ENCODE data around the gene ATP5PD. TPM values are rescaled to one million over a fixed set of nuclear protein-coding genes. Genes with fewer than 3 reads are reported as not detected.
A peak's percentile ranks its signal among the peaks of the same experiment; 100 is the strongest.

The ATP5PD gene
- total and polyA plus RNA-seq, 2 of the 13 experiments (the other 11 are each of a cell fraction or from before 2014, with no cell fraction given) = 158 to 428 TPM

GRCh38 chr17:75087558-75088453 is 41.0 kb upstream of the ATP5PD start, which contains the start of gene SLC16A5 (continued):
- no peak for TF ChIP-seq GPBP1L1 (CRISPR knock-in tag; IDR thresholded peaks at IDR 0.05)
- TF ChIP-seq SMAD9 (CRISPR knock-in tag; IDR thresholded peaks at IDR 0.05) = no peak
- TF ChIP-seq HOMEZ (CRISPR knock-in tag; IDR thresholded peaks at IDR 0.05; ENCODE audit: low read depth) = no peak
- no peak for TF ChIP-seq MATR3 (CRISPR knock-in tag; IDR thresholded peaks at IDR 0.05)
- no peak for TF ChIP-seq E2F2 (CRISPR knock-in tag; IDR thresholded peaks at IDR 0.05; ENCODE audit: borderline replicate concordance)
- TF ChIP-seq HDAC2 (CRISPR knock-in tag; IDR thresholded peaks at IDR 0.05) = peak; percentile 66
- TF ChIP-seq MXI1 (IDR thresholded peaks at IDR 0.05; ENCODE audit: borderline replicate concordance, low read depth, low read length) = peak; percentile 32; the same call in 1 of the 3 replicates
- no peak for TF ChIP-seq NR2F1 (CRISPR knock-in tag; IDR thresholded peaks at IDR 0.05)
- TF ChIP-seq MYC (CRISPR knock-in tag; IDR thresholded peaks at IDR 0.05; ENCODE audit: borderline replicate concordance) = peak; percentile 25; the same call in 1 of the 2 replicates
- no peak for TF ChIP-seq TCF7L2 (IDR thresholded peaks at IDR 0.05; ENCODE audit: low read depth, low read length)
- TF ChIP-seq IKZF1 (IDR thresholded peaks at IDR 0.05) = no peak
- no peak for TF ChIP-seq SKIL (CRISPR knock-in tag; IDR thresholded peaks at IDR 0.05; ENCODE audit: borderline replicate concordance)
- no peak for TF ChIP-seq RBAK (CRISPR knock-in tag; IDR thresholded peaks at IDR 0.05)
- TF ChIP-seq ZBTB7B (CRISPR knock-in tag; IDR thresholded peaks at IDR 0.05) = no peak
- no peak for TF ChIP-seq ZNF558 (CRISPR knock-in tag; IDR thresholded peaks at IDR 0.05; ENCODE audit: borderline replicate concordance)
- no peak for TF ChIP-seq USF2 (IDR thresholded peaks at IDR 0.05; ENCODE audit: low read depth, low read length)
- no peak for TF ChIP-seq USF2 (CRISPR knock-in tag; IDR thresholded peaks at IDR 0.05; ENCODE audit: borderline replicate concordance)
- no peak for TF ChIP-seq ZSCAN30 (CRISPR knock-in tag; IDR thresholded peaks at IDR 0.05)
- TF ChIP-seq TRIM22 (IDR thresholded peaks at IDR 0.05) = no peak
- no peak for TF ChIP-seq NFKB2 (CRISPR knock-in tag; IDR thresholded peaks at IDR 0.05; ENCODE audit: borderline replicate concordance)
